22Rv1 (cell line): ENCODE measurements around the gene PTF1A.

Source experiments
- CTCF ChIP-seq: fragments of 450-650 bp; IDR thresholded peaks from 2 replicates; pipeline ENCODE4 v1.5.1; 2017; ENCODE audit warnings: mild to moderate bottlenecking
- ZFX ChIP-seq: fragments of 450-650 bp; IDR thresholded peaks from 2 replicates; pipeline ENCODE4 v1.6.1; 2017; ENCODE audit warnings: antibody characterized with exemption, borderline replicate concordance

GRCh38 chr10:23148214-23148613 is 43.9 kb upstream of the PTF1A start:
- no peak for TF ChIP-seq CTCF
- TF ChIP-seq ZFX: no peak
